ENCODE data around the gene LCTL. TPM values are rescaled to one million over a fixed set of nuclear protein-coding genes. Genes with fewer than 3 reads are reported as not detected.

Gene LCTL
- total and polyA plus RNA-seq, 10 donors: not detected

- WGBS, 5 donors: 85 to 95% (median 89%) methylated on average over 3 of the region's 3 CpGs
- TF ChIP-seq POLR2A (IDR thresholded peaks at IDR 0.05): no peak
- no peak for TF ChIP-seq CTCF (IDR thresholded peaks at IDR 0.05 in 8 of 11, conservative IDR thresholded peaks at IDR 0.05 in 3 of 11)
- TF ChIP-seq POLR2AphosphoS5 (IDR thresholded peaks at IDR 0.05): no peak
- peaks cover 6 to 29% (median 18%) of the 10 kb centered on the region in 6 donors for H3K4me1 ChIP-seq
- peaks cover 0 to 23% (median 0%) of the 10 kb centered on the region in 6 donors for H3K36me3 ChIP-seq
- no peak for DNase-seq
- H3K27me3 ChIP-seq (replicated peaks in 1 of 7): no peaks in the 10 kb centered on the region
- intact Hi-C loops (cut with DNase I; ENCODE audit: low total_unique reads): no loop called here
- H3K9me3 ChIP-seq: no peaks in the 10 kb centered on the region
- no peak overlapping the region for H3K4me3 ChIP-seq
- H3K27ac ChIP-seq: no peak overlapping the region
Measured at GRCh38 chr15:66508293-66508883, 57.4 kb downstream of the LCTL start.

- Histone ChIP-seq H3K27ac (peak overlapping the region in 6 of 8 donors; percentile 87 to 97 (median 95)), H3K36me3 (peaks cover 0 to 41% (median 23%) of the 10 kb centered on the region in 6 donors), H3K27me3 (replicated peaks in 1 of 7) (no peaks in the 10 kb centered on the region), H3K9me3 (no peaks in the 10 kb centered on the region), H3K4me1 (peaks cover 19 to 54% (median 40%) of the 10 kb centered on the region in 6 donors), H3K4me3 (peak overlapping the region in 7 of 8 donors; percentile 79 to 99 (median 94))
- TF ChIP-seq POLR2A (IDR thresholded peaks at IDR 0.05) (no peak), CTCF (IDR thresholded peaks at IDR 0.05 in 8 of 11, conservative IDR thresholded peaks at IDR 0.05 in 3 of 11) (no peak), POLR2AphosphoS5 (IDR thresholded peaks at IDR 0.05) (no peak)
- 22 to 53% (median 43%) methylated on average over 4 of the region's 4 CpGs for WGBS, 5 donors
- no peak for DNase-seq
- intact Hi-C loops (cut with DNase I; ENCODE audit: low total_unique reads): no loop called here
Measured at GRCh38 chr15:66505818-66506217, 60.0 kb downstream of the LCTL start.

GRCh38 chr15:66505430-66505811 is 60.4 kb downstream of the LCTL start:
- H3K27me3 ChIP-seq (replicated peaks in 1 of 7): no peaks in the 10 kb centered on the region
- H3K4me3 ChIP-seq: peak overlapping the region; percentile 79 to 99 (median 94)
- 0 to 1% (median 0%) methylated on average over 13 of the region's 13 CpGs for WGBS, 5 donors
- H3K9me3 ChIP-seq: no peaks in the 10 kb centered on the region
- peaks cover 0 to 43% (median 27%) of the 10 kb centered on the region in 6 donors for H3K36me3 ChIP-seq
- peak overlapping the region; percentile 87 to 97 (median 95) for H3K27ac ChIP-seq
- intact Hi-C loops (cut with DNase I; ENCODE audit: low total_unique reads): no loop called here
- TF ChIP-seq POLR2AphosphoS5 (IDR thresholded peaks at IDR 0.05): no peak
- no peak for TF ChIP-seq POLR2A (IDR thresholded peaks at IDR 0.05)
- no peak for TF ChIP-seq CTCF (IDR thresholded peaks at IDR 0.05 in 8 of 11, conservative IDR thresholded peaks at IDR 0.05 in 3 of 11)
- DNase-seq: no peak
- peaks cover 19 to 58% (median 40%) of the 10 kb centered on the region in 6 donors for H3K4me1 ChIP-seq

GRCh38 chr15:66504563-66505429 is 61.0 kb downstream of the LCTL start, which contains the start of the genes RPL4 and ZWILCH:
Gene RPL4 (minus strand): TSS chr15:66504855. CDS start chr15:66504790, 65 bp downstream.
Gene ZWILCH (plus strand): TSS chr15:66505326. CDS start chr15:66505339, 13 bp downstream.
- H3K9me3 ChIP-seq: no peaks in the 10 kb centered on the region
- peak; percentile 94 for DNase-seq
- intact Hi-C loops (cut with DNase I; ENCODE audit: low total_unique reads): loop anchor here (5.0 kb wide), 1 partner anchor 117 kb away; the partner anchor contains the start of gene MAP2K1
- TF ChIP-seq POLR2AphosphoS5 (IDR thresholded peaks at IDR 0.05) (peak; percentile 92 to 99 (median 94)), POLR2A (IDR thresholded peaks at IDR 0.05) (peak; percentile 77 to 94 (median 90)), CTCF (IDR thresholded peaks at IDR 0.05 in 8 of 11, conservative IDR thresholded peaks at IDR 0.05 in 3 of 11) (peak in 6 of 11 experiments; percentile 9 to 36 (median 22))
- H3K36me3 ChIP-seq: peaks cover 0 to 43% (median 33%) of the 10 kb centered on the region in 6 donors
- H3K27me3 ChIP-seq (replicated peaks in 1 of 7): no peaks in the 10 kb centered on the region
- H3K4me3 ChIP-seq: peak within 1 kb of the TSS; percentile 79 to 99 (median 94)
- H3K27ac ChIP-seq: peak within 1 kb of the TSS; percentile 87 to 97 (median 95)
- H3K4me1 ChIP-seq: peaks cover 19 to 59% (median 40%) of the 10 kb centered on the region in 6 donors
- WGBS, 5 donors: 0% methylated on average over 34 to 46 of the region's 46 CpGs
